Prostate gland (tissue), 2 donors: ENCODE results near the gene DBF4B.

Experiments used
- CTCF ChIP-seq, 4 experiments: fragments of 200-600 bp in 2 of 4; fragments of 450-650 bp in 2 of 4; sonication (generic) in 2 of 4; IDR thresholded peaks; 1 replicate in 3 of 4; 2 replicates in 1 of 4; pipeline ENCODE4 v1.5.1; 2016 to 2019; ENCODE audit warnings: antibody characterized with exemption in 4 of 4, mild to moderate bottlenecking in 2 of 4, moderate library complexity in 2 of 4
- POLR2A ChIP-seq: fragments of 450-650 bp; IDR thresholded peaks from one replicate; pipeline ENCODE4 v1.6.1; 2016; ENCODE audit warnings: antibody characterized with exemption, mild to moderate bottlenecking
- POLR2AphosphoS5 ChIP-seq: sonication (generic); formaldehyde crosslinking; IDR thresholded peaks from one replicate; pipeline ENCODE4 v1.6.1; 2017; ENCODE audit warnings: antibody characterized with exemption

GRCh38 chr17:44749076-44749979, 40.9 kb downstream of the DBF4B start:
- TF ChIP-seq CTCF (IDR thresholded peaks at IDR 0.05) (no peak), POLR2AphosphoS5 (no peak), POLR2A (no peak)
